Mesothelial cell of epicardium (in vitro differentiated cells): ENCODE measurements around the gene PTPRK. TPM values are rescaled to one million over a fixed set of nuclear protein-coding genes. Genes with fewer than 3 reads are reported as not detected.

Experiments
- DNase-seq, 2 experiments: peaks; one replicate each; pipeline ENCODE4 v3.0.0; 2021; ENCODE audit warnings: low spot score in 2 of 2; ENCODE audit not compliant: unreplicated experiment in 2 of 2
- H3K27ac Mint-ChIP-seq: 2 replicates; pipeline ENCODE4 v1.8.0; 2021; ENCODE audit warnings: mixed read lengths
- H3K27me3 Mint-ChIP-seq: 2 replicates; pipeline ENCODE4 v1.8.0; 2021; ENCODE audit warnings: low read depth, mixed read lengths
- H3K36me3 Mint-ChIP-seq: 2 replicates; pipeline ENCODE4 v1.8.0; 2021; ENCODE audit warnings: mixed read lengths
- H3K4me1 Mint-ChIP-seq: 2 replicates; pipeline ENCODE4 v1.8.0; 2021; ENCODE audit warnings: mixed read lengths
- H3K4me3 Mint-ChIP-seq: 2 replicates; pipeline ENCODE4 v1.8.0; 2021; ENCODE audit warnings: mild to moderate bottlenecking, moderate library complexity, mixed read lengths
- H3K9me3 Mint-ChIP-seq: 2 replicates; pipeline ENCODE4 v1.8.0; 2021; ENCODE audit warnings: mixed read lengths
- CTCF ChIP-seq: fragments of 200-600 bp; sonication (generic); IDR thresholded peaks from one replicate; pipeline ENCODE4 v1.5.0; 2021; ENCODE audit warnings: antibody characterized with exemption; ENCODE audit not compliant: unreplicated experiment
- total RNA-seq: library from RNA; stranded (reverse); gene quantifications from 3 replicates; pipeline ENCODE4 v1.2.1, GENCODE V29; 2021

The PTPRK gene
- total RNA-seq, 1 donor from 2014 or later: 93.7 TPM

- DNase-seq: no peak
- peaks cover 2% of the 10 kb centered on the region for H3K36me3 Mint-ChIP-seq
- peaks cover 41% of the 10 kb centered on the region for H3K9me3 Mint-ChIP-seq
- H3K27ac Mint-ChIP-seq: no peak overlapping the region
- peaks cover 12% of the 10 kb centered on the region for H3K4me1 Mint-ChIP-seq
- H3K4me3 Mint-ChIP-seq: no peak overlapping the region
- no peaks in the 10 kb centered on the region for H3K27me3 Mint-ChIP-seq
- no peak for TF ChIP-seq CTCF
Observed at GRCh38 chr6:127924440-127924839, 596.0 kb downstream of the PTPRK start.

- H3K4me1 Mint-ChIP-seq: peaks cover 12% of the 10 kb centered on the region
- TF ChIP-seq CTCF: no peak
- H3K27ac Mint-ChIP-seq: no peak overlapping the region
- H3K4me3 Mint-ChIP-seq: no peak overlapping the region
- no peak for DNase-seq
- no peaks in the 10 kb centered on the region for H3K27me3 Mint-ChIP-seq
- H3K9me3 Mint-ChIP-seq: peaks cover 41% of the 10 kb centered on the region
- peaks cover 2% of the 10 kb centered on the region for H3K36me3 Mint-ChIP-seq
Observed at GRCh38 chr6:127924031-127924430, 596.4 kb downstream of the PTPRK start.

- Mint-ChIP-seq H3K9me3 (peaks cover 36% of the 10 kb centered on the region), H3K27ac (no peak overlapping the region), H3K4me3 (no peak overlapping the region), H3K4me1 (peaks cover 12% of the 10 kb centered on the region), H3K27me3 (no peaks in the 10 kb centered on the region), H3K36me3 (no peaks in the 10 kb centered on the region)
- no peak for DNase-seq
- no peak for TF ChIP-seq CTCF
Observed at GRCh38 chr6:127923135-127923534, 597.3 kb downstream of the PTPRK start.

- H3K27me3 Mint-ChIP-seq: no peaks in the 10 kb centered on the region
- H3K9me3 Mint-ChIP-seq: peaks cover 27% of the 10 kb centered on the region
- peaks cover 12% of the 10 kb centered on the region for H3K4me1 Mint-ChIP-seq
Observed at GRCh38 chr6:127921982-127922381, 598.4 kb downstream of the PTPRK start.

GRCh38 chr6:127920804-127921203, 599.6 kb downstream of the PTPRK start:
- no peaks in the 10 kb centered on the region for H3K36me3 Mint-ChIP-seq
- H3K4me1 Mint-ChIP-seq: peaks cover 12% of the 10 kb centered on the region

More at GRCh38 chr6:127921982-127922381, 598.4 kb downstream of the PTPRK start:
- Mint-ChIP-seq H3K36me3 (no peaks in the 10 kb centered on the region), H3K4me3 (no peak overlapping the region), H3K27ac (no peak overlapping the region)
- no peak for DNase-seq
- no peak for TF ChIP-seq CTCF

More at GRCh38 chr6:127920804-127921203, 599.6 kb downstream of the PTPRK start:
- no peaks in the 10 kb centered on the region for H3K27me3 Mint-ChIP-seq
- no peak overlapping the region for H3K4me3 Mint-ChIP-seq
- no peak for TF ChIP-seq CTCF
- H3K27ac Mint-ChIP-seq: no peak overlapping the region
- peaks cover 23% of the 10 kb centered on the region for H3K9me3 Mint-ChIP-seq
- no peak for DNase-seq
